GM23338 (cell line): ENCODE results near the gene HMGCLL1.

Source experiments
- CREB1 ChIP-seq: fragments of 250-450 bp; sonication (Bioruptor Pico); IDR thresholded peaks from 2 replicates; pipeline ENCODE4 v1.5.0; 2020; ENCODE audit warnings: low read depth, mild to moderate bottlenecking, moderate library complexity
- ETS1 ChIP-seq: IDR thresholded peaks from 2 replicates; pipeline ENCODE4 v1.6.1; 2016; ENCODE audit warnings: antibody characterized with exemption
- EZH2 ChIP-seq: fragments of 200-600 bp; sonication (generic); IDR thresholded peaks from one replicate; pipeline ENCODE4 v1.8.0; 2017; ENCODE audit warnings: antibody characterized with exemption, mild to moderate bottlenecking, low read depth; ENCODE audit not compliant: unreplicated experiment
- EZH2phosphoT487 ChIP-seq: fragments of 200-600 bp; sonication (generic); IDR thresholded peaks from one replicate; pipeline ENCODE4 v1.8.1; 2018; ENCODE audit warnings: antibody characterized with exemption; ENCODE audit not compliant: unreplicated experiment
- JUNB ChIP-seq: IDR thresholded peaks from one replicate; pipeline ENCODE4 v1.6.1; 2016; ENCODE audit warnings: antibody characterized with exemption; ENCODE audit not compliant: unreplicated experiment
- NANOG ChIP-seq: IDR thresholded peaks from 2 replicates; pipeline ENCODE4 v1.6.1; 2016; ENCODE audit warnings: antibody characterized with exemption, borderline replicate concordance
- POLR2AphosphoS5 ChIP-seq: IDR thresholded peaks from 2 replicates; pipeline ENCODE4 v1.6.1; 2016; ENCODE audit warnings: antibody characterized with exemption, low read depth
- STAT1 ChIP-seq: IDR thresholded peaks from one replicate; pipeline ENCODE4 v1.6.1; 2016; ENCODE audit warnings: antibody characterized with exemption; ENCODE audit not compliant: unreplicated experiment
- ZNF114 ChIP-seq: fragments of 250-450 bp; sonication (Bioruptor Pico); IDR thresholded peaks from 2 replicates; pipeline ENCODE4 v1.5.0; 2020; ENCODE audit warnings: mild to moderate bottlenecking, moderate library complexity
- ZNF331 ChIP-seq: fragments of 250-450 bp; sonication (Bioruptor Pico); IDR thresholded peaks from 2 replicates; pipeline ENCODE4 v1.5.0; 2020; ENCODE audit warnings: low read depth, mild to moderate bottlenecking, moderate library complexity
- TF ChIP-seq, protein P1 (sequence below), 2 experiments: fragments of 200-600 bp in 1 of 2; sonication (generic) in 1 of 2; conservative IDR thresholded peaks; 2 replicates each; pipeline versions ENCODE4 v1.5.1 to v1.6.1; 2016 to 2017; ENCODE audit warnings: antibody characterized with exemption in 2 of 2, low read depth in 2 of 2, mild to moderate bottlenecking in 2 of 2, moderate library complexity in 1 of 2
- TF ChIP-seq, protein P2 (sequence below): IDR thresholded peaks from one replicate; pipeline ENCODE4 v1.6.1; 2018; ENCODE audit warnings: antibody characterized with exemption; ENCODE audit not compliant: unreplicated experiment

GRCh38 chr6:55574556-55574955, 4.4 kb downstream of the HMGCLL1 start:
- TF ChIP-seq EZH2phosphoT487 (no peak), POLR2AphosphoS5 (no peak), EZH2 (no peak), JUNB (no peak), CREB1 (CRISPR knock-in tag) (no peak), ETS1 (no peak), STAT1 (no peak), NANOG (no peak), ZNF331 (no peak), ZNF114 (CRISPR knock-in tag) (no peak)
- TF ChIP-seq, protein P1, sequence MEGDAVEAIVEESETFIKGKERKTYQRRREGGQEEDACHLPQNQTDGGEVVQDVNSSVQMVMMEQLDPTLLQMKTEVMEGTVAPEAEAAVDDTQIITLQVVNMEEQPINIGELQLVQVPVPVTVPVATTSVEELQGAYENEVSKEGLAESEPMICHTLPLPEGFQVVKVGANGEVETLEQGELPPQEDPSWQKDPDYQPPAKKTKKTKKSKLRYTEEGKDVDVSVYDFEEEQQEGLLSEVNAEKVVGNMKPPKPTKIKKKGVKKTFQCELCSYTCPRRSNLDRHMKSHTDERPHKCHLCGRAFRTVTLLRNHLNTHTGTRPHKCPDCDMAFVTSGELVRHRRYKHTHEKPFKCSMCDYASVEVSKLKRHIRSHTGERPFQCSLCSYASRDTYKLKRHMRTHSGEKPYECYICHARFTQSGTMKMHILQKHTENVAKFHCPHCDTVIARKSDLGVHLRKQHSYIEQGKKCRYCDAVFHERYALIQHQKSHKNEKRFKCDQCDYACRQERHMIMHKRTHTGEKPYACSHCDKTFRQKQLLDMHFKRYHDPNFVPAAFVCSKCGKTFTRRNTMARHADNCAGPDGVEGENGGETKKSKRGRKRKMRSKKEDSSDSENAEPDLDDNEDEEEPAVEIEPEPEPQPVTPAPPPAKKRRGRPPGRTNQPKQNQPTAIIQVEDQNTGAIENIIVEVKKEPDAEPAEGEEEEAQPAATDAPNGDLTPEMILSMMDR (conservative IDR thresholded peaks at IDR 0.05; ENCODE audit: low read depth in 2 of 2): no peak
- TF ChIP-seq, protein P2, sequence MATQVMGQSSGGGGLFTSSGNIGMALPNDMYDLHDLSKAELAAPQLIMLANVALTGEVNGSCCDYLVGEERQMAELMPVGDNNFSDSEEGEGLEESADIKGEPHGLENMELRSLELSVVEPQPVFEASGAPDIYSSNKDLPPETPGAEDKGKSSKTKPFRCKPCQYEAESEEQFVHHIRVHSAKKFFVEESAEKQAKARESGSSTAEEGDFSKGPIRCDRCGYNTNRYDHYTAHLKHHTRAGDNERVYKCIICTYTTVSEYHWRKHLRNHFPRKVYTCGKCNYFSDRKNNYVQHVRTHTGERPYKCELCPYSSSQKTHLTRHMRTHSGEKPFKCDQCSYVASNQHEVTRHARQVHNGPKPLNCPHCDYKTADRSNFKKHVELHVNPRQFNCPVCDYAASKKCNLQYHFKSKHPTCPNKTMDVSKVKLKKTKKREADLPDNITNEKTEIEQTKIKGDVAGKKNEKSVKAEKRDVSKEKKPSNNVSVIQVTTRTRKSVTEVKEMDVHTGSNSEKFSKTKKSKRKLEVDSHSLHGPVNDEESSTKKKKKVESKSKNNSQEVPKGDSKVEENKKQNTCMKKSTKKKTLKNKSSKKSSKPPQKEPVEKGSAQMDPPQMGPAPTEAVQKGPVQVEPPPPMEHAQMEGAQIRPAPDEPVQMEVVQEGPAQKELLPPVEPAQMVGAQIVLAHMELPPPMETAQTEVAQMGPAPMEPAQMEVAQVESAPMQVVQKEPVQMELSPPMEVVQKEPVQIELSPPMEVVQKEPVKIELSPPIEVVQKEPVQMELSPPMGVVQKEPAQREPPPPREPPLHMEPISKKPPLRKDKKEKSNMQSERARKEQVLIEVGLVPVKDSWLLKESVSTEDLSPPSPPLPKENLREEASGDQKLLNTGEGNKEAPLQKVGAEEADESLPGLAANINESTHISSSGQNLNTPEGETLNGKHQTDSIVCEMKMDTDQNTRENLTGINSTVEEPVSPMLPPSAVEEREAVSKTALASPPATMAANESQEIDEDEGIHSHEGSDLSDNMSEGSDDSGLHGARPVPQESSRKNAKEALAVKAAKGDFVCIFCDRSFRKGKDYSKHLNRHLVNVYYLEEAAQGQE: no peak
